Ishikawa (cell line): ENCODE measurements around the gene FHIT.

Experiments used
- CEBPB ChIP-seq: IDR thresholded peaks from 2 replicates; pipeline ENCODE4 v1.6.1; 2012
- CREB1 ChIP-seq: IDR thresholded peaks from 2 replicates; pipeline ENCODE4 v1.6.1; 2012; ENCODE audit warnings: low read depth
- EGR1 ChIP-seq: IDR thresholded peaks from 2 replicates; pipeline ENCODE4 v1.6.1; 2012
- EP300 ChIP-seq: IDR thresholded peaks from 2 replicates; pipeline ENCODE4 v1.6.1; 2012; ENCODE audit warnings: borderline replicate concordance
- FOXM1 ChIP-seq: IDR thresholded peaks from 2 replicates; pipeline ENCODE4 v1.6.1; 2012; ENCODE audit warnings: low read depth, borderline replicate concordance
- NFIC ChIP-seq: IDR thresholded peaks from 2 replicates; pipeline ENCODE4 v1.6.1; 2012
- RAD21 ChIP-seq: IDR thresholded peaks from 2 replicates; pipeline ENCODE4 v1.6.1; 2012; ENCODE audit warnings: low read depth
- TAF1 ChIP-seq: IDR thresholded peaks from 2 replicates; pipeline ENCODE4 v1.6.1; 2012; ENCODE audit warnings: low read depth, mild to moderate bottlenecking
- TCF12 ChIP-seq: IDR thresholded peaks from 2 replicates; pipeline ENCODE4 v1.6.1; 2012; ENCODE audit warnings: low read depth
- TEAD4 ChIP-seq: IDR thresholded peaks from 2 replicates; pipeline ENCODE4 v1.6.1; 2012
- USF1 ChIP-seq: IDR thresholded peaks from 2 replicates; pipeline ENCODE4 v1.6.1; 2012
- YY1 ChIP-seq: IDR thresholded peaks from 2 replicates; pipeline ENCODE4 v1.6.1; 2012; ENCODE audit warnings: low read depth
- ZBTB7A ChIP-seq: IDR thresholded peaks from 2 replicates; pipeline ENCODE4 v1.6.1; 2012; ENCODE audit warnings: low read depth
- TF ChIP-seq, protein P1 (sequence below): IDR thresholded peaks from 2 replicates; pipeline ENCODE4 v1.6.1; 2012
- TF ChIP-seq, protein P2 (sequence below): IDR thresholded peaks from 2 replicates; pipeline ENCODE4 v1.6.1; 2012; ENCODE audit warnings: low read depth, mild to moderate bottlenecking

The FHIT gene

GRCh38 chr3:60829058-60829457, 422.2 kb downstream of the FHIT start:
- no peak for TF ChIP-seq USF1
- TF ChIP-seq, protein P1, sequence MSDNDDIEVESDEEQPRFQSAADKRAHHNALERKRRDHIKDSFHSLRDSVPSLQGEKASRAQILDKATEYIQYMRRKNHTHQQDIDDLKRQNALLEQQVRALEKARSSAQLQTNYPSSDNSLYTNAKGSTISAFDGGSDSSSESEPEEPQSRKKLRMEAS: no peak
- TF ChIP-seq EP300: no peak
- no peak for TF ChIP-seq ZBTB7A
- TF ChIP-seq YY1: no peak
- no peak for TF ChIP-seq RAD21
- no peak for TF ChIP-seq TAF1

DNA sequence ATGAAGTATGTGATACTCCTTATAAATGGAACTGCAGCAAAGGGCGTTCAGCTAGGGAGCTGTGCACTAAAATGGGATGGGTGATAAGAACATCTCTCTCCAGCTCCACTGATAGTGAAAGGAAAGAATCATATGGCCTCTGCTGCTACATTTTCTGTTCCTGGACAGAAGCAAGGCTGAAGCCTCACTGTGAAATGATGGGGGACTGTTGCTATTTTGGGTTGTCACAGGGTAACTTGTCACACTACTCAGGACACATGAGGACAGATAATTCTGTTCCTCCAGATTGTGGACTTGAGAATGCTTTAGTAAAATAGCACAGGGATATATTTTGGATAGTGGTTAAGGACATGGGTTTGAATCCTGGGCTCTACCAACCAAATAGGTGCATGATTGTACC, 423.6 kb downstream of the FHIT start:
- TF ChIP-seq ZBTB7A (no peak), TEAD4 (no peak), CREB1 (no peak), NFIC (no peak), CEBPB (no peak), YY1 (no peak)
- TF ChIP-seq, protein P2, sequence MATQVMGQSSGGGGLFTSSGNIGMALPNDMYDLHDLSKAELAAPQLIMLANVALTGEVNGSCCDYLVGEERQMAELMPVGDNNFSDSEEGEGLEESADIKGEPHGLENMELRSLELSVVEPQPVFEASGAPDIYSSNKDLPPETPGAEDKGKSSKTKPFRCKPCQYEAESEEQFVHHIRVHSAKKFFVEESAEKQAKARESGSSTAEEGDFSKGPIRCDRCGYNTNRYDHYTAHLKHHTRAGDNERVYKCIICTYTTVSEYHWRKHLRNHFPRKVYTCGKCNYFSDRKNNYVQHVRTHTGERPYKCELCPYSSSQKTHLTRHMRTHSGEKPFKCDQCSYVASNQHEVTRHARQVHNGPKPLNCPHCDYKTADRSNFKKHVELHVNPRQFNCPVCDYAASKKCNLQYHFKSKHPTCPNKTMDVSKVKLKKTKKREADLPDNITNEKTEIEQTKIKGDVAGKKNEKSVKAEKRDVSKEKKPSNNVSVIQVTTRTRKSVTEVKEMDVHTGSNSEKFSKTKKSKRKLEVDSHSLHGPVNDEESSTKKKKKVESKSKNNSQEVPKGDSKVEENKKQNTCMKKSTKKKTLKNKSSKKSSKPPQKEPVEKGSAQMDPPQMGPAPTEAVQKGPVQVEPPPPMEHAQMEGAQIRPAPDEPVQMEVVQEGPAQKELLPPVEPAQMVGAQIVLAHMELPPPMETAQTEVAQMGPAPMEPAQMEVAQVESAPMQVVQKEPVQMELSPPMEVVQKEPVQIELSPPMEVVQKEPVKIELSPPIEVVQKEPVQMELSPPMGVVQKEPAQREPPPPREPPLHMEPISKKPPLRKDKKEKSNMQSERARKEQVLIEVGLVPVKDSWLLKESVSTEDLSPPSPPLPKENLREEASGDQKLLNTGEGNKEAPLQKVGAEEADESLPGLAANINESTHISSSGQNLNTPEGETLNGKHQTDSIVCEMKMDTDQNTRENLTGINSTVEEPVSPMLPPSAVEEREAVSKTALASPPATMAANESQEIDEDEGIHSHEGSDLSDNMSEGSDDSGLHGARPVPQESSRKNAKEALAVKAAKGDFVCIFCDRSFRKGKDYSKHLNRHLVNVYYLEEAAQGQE: no peak

DNA sequence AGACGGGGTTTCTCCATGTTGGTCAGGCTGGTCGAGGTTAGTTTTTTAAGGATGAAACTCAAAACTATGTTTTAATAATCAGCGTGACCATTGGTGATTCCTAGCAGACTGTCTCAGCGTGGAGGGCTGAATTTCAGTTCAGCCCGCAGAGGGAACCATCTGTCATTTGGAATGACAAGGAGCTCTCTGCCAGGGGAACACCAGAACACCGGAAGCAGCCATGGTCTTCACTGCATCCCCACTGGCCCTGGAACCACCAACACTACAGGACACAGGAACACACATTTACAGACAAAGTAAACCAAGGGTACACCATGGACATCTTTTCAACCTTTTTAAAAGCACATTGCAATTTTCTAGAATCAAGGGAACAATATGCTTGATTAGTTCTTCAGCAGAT, 424.7 kb downstream of the FHIT start:
- no peak for TF ChIP-seq TAF1
- TF ChIP-seq ZBTB7A: no peak
- 0 out of 2 replicates have a peak, but pooled peaks have one; percentile 48 for TF ChIP-seq CEBPB
- TF ChIP-seq EP300: no peak

DNA sequence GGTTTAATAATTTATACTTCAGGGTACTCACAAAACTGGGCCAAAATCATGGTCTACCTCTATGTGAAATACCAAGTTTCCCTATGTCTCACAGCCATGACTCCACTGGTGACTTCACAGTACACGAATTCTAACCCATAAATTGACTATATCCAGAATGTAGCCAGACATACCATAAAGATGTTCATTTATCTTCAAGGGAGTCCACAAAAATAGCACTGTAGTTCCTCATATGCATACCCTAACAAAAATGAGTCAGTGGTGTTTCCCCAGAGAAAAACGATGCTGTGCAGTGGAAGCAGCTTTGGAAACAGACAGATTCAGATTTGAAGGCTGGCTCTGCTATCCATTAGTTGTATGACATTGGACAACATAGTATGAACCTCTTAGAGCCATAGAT, 438.8 kb downstream of the FHIT start:
- TF ChIP-seq TAF1 (no peak), EGR1 (no peak), USF1 (no peak), ZBTB7A (no peak), RAD21 (no peak), NFIC (no peak), CEBPB (no peak), CREB1 (no peak)

DNA sequence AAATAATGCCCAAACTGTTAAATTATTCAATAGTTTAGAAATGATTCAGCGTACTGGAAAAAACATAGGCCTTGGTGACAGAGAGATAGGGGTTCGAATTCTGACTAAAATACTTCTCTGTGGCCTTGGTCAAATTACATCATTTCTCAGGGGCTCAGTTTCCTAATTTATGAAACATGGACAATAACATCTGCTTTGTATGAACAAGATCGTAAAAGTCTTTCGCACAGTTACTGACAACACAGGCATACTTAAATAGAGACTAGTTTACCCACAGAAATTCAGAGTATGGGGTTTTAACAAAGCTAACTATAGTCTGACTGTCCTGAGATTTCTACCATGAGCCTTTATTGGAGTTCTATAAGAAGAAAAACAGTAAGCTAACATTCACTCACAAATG, 440.4 kb downstream of the FHIT start:
- TF ChIP-seq FOXM1 (no peak), ZBTB7A (no peak), TAF1 (no peak), CEBPB (no peak), NFIC (no peak)
- TF ChIP-seq, protein P2: no peak
- TF ChIP-seq, protein P1: no peak

GRCh38 chr3:60809857-60810610, 441.2 kb downstream of the FHIT start:
- TF ChIP-seq EGR1 (no peak), CEBPB (peak; percentile 56; the same call in 1 of the 2 replicates)

DNA sequence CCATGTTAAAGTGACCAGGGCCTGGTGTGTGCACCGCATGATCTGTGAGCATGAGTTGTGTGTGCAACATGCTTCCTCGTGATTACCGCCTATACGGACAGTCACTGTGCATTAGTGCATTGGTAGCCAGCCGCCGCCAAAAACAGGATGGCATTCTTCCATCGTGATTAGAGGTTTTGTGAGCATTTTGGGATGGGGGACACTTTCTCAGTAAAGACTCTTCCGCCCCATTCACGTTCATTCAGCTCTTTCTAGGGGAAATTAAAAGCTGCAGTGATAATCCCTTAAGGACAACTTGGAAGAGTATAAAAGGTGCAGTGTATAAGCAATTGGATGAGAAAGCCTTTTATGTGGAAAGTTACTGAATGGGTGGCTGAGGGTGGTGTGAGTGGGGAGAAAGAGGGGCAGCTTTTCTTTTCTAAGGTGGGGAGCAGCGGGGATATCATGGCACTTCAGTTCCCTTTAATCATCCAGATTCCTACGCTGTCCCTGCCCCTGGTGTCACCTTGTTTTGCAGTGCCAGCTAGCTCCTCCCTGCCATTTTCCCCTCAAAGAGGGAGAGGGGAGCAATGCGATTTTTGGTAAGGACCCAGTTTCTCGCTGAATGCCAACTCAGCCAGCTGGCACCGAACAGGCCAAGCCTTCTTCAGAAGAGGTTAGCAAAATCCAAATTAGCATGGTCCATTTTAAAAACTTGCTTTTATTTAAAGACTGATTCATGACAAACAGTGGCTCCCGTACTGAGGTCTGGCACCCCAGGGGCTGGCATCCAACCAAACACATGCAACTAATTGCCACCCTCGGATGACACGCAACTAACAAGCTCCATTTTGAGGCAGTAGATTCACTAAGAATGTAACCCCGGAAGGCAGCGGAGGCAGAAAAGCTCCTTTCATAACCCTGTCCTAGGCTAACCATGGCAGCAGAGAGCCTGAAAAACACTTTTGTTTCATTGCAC, 447.8 kb downstream of the FHIT start:
- no peak for TF ChIP-seq TEAD4
- TF ChIP-seq TAF1: no peak
- TF ChIP-seq FOXM1: no peak
- no peak for TF ChIP-seq CEBPB
- TF ChIP-seq NFIC: no peak
- no peak for TF ChIP-seq EP300
- no peak for TF ChIP-seq EGR1
- no peak for TF ChIP-seq USF1
- TF ChIP-seq ZBTB7A: no peak
- no peak for TF ChIP-seq TCF12
- TF ChIP-seq CREB1: no peak
- TF ChIP-seq, protein P1: no peak
- TF ChIP-seq YY1: no peak
- TF ChIP-seq RAD21: no peak
- TF ChIP-seq, protein P2: no peak
